GM04503 (cell line): Measurements from ENCODE around the gene SEC24C.
"Not testable (repeated sequence)": the region's sequence is repeated elsewhere in the genome, so short reads cannot be mapped to it uniquely, and the experiment has no call there.

Experiments used
- DNase-seq: peaks from one replicate; pipeline ENCODE4 v3.0.0-alpha.2; 2012; ENCODE audit warnings: low read depth

Gene SEC24C

GRCh38 chr10:73793456-73793855, 49.3 kb downstream of the SEC24C start:
- DNase-seq: no peak

DNA sequence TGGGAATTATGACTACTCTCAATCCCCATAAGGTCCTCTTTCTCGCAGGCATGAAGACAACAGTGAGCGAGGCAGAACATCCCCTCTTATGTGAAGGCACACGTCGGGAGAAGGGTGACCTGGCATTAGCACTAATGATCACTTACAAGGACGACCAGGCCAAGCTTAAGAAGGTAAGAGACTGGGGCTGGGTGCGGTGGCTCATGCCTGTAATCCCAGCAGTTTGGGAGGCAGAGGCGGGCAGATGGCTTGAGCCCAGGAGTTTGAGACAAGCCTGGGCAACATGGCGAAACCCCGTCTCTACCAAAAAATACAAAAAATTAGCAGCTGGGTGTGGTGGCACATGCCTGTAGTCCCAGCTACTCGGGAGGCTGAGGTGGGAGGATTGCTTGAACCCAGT, 51.3 kb downstream of the SEC24C start:
- DNase-seq: not testable (repeated sequence)

DNA sequence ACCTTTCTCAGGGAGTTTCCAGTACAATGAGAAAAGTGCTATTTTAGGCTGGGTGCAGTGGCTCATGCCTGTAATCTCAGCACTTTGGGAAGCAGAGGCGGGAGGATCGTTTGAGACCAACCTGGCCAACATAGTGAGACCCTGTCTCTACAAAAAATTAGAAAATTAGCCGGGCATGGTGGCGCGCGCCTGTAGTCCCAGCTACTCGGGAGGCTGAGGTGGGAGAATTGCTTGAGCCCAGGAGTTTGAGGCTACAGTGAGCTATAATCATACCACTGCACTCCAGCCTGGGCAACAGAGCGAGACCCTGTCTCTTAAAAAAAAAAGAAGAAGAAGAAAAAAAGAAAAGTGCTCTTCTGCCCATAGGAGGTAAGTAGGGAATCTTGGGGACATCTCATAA, 51.9 kb downstream of the SEC24C start:
- DNase-seq: not testable (repeated sequence)

DNA sequence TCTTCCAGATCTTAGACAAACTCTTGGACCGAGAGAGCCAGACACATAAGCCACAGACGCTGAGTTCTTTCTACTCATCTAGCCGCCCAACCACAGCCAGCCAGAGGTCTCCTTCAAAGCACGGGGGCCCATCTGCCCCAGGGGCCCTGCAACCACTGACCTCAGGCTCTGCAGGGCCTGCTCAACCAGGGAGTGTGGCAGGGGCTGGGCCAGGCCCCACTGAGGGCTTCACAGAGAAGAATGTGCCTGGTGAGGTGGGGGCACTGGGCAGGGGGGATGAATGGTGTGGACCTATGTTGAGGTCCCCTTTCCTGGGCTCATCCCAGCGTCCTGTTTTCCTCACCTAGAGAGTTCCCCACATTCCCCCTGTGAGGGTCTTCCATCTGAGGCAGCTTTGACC, 52.6 kb downstream of the SEC24C start:
- no peak for DNase-seq

DNA sequence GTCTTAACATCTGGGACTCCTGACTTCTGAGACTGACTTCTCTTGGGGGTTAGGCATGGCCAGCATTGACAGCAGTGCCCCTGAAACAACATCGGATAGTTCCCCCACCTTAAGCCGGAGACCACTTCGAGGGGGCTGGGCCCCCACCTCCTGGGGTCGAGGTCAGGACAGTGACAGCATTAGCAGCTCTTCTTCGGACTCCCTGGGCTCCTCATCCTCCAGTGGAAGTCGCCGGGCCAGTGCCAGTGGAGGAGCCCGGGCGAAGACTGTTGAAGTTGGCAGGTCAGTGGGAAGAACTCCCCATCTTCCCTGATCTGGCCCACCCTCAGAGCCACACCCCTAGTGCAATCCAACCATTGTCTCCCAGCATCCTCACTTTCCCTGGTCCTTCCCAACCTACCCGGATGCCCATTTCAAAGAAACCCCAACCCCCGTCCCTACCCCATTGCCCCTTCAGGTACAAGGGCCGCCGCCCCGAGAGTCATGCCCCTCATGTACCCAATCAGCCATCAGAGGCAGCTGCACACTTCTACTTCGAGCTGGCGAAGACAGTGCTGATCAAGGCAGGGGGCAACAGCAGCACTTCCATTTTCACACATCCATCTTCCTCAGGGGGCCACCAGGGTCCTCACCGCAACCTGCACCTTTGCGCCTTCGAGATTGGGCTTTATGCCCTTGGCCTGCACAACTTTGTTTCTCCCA, 53.3 kb downstream of the SEC24C start:
- no peak for DNase-seq

GRCh38 chr10:73798087-73798486, 53.9 kb downstream of the SEC24C start:
- DNase-seq: no peak

DNA sequence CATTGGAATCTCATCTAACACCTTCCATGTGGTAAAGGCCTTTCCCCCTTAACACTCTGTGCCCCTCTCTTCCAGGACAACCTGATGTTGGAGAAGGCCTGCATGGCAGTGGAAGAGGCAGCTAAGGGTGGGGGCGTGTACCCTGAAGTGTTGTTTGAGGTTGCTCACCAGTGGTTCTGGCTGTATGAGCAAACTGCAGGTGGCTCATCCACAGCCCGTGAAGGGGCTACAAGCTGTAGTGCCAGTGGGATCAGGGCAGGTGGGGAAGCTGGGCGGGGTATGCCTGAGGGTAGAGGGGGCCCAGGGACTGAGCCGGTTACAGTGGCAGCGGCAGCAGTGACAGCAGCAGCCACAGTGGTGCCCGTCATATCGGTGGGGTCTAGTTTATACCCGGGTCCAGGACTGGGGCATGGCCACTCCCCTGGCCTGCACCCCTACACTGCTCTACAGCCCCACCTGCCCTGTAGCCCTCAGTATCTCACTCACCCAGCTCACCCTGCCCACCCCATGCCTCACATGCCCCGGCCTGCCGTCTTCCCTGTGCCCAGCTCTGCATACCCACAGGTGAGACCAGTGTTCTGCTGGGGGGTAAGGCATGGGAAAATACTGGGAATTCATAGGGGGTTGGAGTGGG, 54.9 kb downstream of the SEC24C start:
- DNase-seq: no peak

DNA sequence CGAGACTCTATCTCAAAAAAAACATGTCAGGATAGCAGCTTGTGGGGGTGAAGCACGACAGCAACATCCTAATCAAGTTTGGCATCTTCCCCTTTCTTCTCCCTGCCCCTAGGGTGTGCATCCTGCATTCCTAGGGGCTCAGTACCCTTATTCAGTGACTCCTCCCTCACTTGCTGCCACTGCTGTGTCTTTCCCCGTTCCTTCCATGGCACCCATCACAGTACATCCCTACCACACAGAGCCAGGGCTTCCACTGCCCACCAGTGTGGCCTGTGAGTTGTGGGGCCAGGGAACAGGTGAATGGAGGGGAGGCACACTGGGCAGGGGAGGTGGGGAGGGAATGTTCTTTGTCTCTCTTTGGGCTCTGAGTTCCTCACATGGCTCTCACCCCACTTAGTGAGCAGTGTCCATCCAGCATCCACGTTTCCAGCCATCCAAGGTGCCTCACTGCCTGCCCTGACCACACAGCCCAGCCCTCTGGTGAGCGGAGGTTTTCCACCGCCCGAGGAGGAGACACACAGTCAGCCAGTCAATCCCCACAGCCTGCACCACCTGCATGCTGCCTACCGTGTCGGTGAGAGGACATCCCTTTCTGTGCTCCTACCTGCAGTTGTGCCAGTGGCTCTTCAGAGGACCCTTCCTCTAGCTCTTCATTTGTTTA, 55.9 kb downstream of the SEC24C start:
- no peak for DNase-seq

DNA sequence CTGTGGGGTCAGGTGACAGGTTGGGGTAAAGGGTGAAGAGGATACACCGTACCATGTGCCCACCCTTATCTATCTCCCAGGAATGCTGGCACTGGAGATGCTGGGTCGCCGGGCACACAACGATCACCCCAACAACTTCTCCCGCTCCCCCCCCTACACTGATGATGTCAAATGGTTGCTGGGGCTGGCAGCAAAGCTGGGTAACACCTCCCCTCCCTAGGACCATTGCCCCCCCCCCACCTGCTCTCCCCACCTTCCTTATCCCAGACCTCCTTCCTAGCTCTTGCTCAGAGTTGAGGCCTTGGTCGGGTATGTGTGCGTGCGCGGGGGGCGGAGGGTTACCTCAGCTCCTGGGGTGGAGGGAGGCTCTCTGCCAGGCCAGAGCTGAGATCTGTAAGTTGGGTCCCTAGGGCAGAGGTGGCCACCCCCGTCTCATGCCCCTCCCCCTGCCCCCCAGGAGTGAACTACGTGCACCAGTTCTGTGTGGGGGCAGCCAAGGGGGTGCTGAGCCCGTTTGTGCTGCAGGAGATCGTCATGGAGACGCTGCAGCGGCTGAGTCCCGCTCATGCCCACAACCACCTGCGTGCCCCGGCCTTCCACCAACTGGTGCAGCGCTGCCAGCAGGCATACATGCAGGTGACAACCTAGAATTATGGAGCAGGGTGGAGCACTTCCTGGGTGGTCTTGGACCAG, 56.5 kb downstream of the SEC24C start:
- DNase-seq: no peak

GRCh38 chr10:73801253-73801590, 57.0 kb downstream of the SEC24C start:
- DNase-seq: no peak

DNA sequence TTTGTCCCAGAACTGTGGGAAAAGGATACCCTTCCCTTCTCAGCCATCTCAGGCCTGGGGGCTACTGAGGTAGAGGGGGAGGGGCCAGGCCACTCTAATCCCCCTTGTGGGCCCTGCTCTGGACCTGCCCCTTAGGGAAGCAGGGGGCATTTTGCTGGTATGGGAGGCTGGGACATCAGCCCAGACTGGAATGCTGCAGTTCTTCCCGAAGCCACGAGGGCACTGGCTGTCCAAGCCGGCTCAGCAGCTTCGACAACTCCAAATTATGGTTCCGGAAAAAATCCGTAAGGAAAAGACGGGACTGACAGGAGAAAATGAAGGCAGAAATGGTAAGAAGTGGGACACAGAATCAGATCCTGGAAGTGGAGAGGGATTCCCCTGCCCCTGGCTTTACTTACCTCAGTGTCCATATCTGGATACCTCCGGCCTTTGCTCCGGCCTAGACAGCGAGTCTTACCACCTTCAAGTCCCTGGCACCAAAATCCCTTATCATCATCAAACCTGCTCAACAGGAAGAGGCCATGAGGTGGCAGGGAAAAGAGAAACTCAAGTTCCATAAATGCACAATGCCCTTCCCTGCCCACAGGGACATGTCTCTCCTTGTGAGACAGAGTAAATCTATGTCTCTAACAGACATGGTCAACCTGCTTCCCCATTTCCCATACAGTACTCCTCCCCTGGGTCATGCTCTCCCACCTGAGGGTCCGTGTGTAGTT, 58.3 kb downstream of the SEC24C start:
- no peak for DNase-seq

DNA sequence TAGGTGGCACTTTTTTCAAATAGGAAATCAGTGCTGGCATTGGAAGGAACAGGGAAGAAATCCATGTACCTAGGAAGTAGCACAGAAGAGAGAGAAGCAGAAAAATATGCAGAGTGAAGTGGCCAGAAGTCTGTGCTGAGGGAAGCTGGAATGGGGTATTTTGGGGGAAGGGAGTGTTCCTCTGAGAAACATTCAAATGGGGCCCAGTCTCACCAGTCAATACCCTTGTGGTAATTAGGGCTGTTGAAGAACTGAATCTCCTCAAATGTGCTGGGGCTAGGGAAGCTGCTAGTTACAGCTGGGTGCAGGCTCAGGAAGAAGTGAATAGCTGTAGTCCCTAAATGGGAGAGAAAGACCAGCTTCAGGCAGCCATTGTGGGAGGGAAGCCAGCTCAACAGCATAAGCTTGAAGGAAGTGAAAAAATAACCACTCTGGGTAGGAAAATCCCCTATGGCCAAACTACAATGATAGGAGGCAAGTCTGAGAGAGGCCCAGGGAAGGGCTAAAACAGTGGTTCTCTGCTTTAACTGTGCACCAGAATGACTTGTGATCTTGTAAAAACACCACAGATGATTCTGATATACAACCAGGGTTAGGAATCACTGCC, 59.6 kb downstream of the SEC24C start:
- DNase-seq: no peak

- no peak for DNase-seq
These were observed 62.2 kb downstream of the SEC24C start for GRCh38 chr10:73806176-73806950.

DNA sequence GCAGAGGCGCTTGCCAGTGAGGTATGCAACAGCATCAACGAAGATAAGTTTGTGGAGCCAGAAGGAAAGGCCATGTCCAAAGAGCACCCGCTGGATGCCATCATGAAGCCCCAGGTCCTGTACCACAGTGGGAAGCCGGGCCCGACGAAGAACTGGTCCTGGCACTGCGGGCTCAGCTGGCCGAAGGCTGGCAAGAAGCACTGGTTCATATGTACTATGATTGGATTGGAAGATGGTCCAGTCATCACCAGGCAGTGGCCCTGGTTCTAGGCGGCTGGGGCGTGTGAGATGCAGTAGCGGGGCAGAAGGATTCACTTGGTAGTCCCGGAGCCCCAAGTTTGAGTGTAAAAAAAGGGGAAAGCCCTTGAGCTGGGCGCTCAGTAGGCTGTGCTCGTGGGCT, 63.3 kb downstream of the SEC24C start:
- DNase-seq: no peak

DNA sequence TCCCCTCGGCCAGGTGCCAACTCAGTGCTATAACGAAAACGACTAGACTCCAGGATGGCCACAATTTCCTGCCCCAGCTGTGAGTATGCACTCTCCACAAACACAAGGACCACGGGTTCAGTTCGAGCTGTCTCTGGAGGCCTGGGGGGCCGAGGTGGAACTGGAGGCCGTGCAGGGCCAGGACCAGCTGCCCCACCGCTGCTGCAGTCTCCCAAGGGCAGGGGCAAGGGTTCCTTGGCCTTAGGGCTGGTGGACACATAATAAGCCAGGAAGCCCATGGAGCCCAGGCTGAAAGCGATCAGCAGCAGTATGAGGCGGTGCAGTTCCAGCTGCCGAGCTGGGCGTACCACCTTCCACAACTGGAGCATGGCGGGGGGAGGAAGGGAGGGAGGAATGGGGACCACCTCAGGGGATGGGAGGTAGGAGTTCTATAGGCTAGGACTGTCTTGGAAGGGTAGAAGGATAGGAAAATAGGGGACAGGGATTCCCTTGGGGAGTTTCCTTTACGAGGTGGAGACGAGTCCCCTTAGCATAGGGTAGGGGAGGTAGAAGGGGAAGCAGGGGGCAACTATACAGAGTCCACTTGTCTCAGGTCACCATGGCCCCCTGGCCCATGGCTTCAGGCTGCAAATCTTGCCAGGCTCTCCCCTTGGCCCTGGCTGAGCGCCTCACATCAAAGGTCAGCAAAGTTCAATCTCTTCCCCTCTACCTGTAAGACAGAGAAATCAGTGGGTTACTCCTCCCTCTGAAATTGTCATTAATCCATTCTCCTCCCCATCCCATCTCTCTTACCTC, 64.0 kb downstream of the SEC24C start:
- DNase-seq: no peak

DNA sequence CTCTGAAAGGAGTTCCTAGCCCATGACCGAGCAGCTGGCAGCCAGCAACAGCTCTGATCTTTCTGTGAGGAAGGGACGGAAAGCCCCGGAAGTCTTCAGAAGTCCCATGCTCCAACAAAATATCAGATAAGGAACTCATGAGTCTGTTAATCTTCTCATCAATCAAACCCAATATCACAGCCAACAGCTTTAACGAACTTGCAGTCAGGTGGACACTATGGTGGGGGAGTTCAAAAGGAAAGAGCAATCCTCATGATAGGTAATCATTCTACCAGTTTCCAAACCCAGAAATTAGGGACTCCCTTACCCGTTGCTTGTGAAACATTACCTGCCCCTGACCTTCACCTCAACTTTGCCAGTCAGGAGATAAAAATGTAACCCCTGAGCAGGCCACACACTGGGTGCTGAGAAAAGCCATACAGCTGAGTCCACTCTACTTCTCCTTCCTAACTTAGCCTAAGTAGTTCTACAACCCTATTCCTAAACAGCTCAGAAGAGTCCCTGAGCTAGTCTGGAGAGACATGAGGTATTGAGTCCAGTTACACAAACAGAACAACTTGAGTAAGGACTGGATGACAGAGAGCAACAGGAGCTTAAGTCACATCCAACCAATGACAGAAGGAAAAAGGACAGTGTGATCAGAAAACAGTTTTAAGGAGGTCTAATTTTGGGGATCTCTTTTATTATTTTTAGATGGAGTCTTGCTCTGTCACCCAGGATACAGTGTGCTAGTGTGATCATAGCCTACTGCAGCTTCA, 65.1 kb downstream of the SEC24C start:
- DNase-seq: no peak

DNA sequence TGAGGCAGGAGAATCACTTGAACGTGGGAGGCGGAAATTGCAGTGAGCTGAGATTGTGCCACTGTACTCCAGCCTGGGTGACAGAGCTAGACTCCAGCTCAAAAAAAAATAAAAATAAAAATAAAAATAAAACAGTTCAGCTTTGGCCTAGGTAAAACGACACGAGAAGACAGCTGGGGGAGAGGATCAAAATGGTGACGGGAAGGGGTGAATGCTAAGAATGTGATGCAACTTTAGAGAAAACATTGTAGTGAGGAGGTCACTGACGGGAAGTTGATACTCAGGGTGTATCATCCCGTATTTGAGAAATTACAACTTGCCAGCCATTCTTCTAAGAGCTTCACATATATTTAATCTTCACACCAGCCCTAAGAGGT, 66.2 kb downstream of the SEC24C start:
- DNase-seq: no peak

DNA sequence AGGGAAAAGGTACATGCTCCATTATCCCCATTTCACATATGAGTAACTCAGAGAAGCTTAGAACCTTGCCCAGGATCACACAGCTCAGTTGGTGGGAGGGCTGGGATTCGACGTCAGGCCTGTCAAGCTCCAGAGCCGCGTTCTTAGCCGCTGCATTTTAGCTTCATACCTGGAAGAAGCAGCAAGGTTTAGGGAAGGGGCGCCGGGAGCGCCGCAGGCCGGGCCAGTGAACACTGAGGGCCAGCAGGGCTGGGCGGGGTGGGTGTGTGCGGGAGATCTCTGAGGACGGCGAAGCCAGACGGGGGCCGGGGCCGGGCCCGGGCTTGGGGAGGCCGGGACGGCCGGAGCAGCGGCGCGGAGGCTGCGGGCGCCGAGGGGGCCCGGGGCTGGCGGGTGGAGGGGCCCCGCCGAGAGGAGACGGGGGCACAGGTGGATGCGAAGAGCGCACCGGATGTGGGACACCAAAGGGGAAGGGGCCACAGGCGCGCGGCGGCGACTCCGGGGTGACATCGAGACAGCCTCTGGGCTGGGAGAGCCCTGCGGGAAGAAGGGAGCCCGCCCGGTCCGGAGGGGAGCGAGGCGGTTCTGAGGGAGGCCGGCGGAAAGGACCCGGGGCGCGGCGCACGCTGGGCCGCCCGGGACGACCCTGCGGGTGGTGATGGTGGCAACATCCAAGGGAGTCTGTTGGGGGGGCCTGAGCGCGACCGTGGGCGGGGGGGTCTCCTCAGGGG, 66.7 kb downstream of the SEC24C start:
- no peak for DNase-seq

DNA sequence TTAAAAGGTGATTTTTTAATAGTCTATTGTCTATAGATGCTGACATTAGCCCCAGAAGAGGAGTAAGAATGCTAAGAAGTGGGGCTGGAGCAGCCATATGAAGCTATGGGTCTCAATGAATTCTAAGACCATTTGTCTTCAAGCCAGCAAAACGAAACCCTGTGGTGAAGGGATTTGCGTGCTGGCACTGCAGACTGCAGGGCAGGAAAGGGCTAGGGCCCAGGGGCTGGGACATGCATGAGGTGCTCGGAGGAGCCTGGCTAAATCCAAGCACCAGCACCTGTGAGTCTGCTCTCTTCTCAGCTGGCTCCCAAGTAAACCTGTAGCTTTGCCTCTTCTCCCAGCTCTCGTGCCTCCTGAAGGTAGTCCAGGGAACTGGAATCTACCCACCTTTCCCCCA, 68.5 kb downstream of the SEC24C start:
- no peak for DNase-seq
